Measurements from ENCODE around the gene GOLGA7B. TPM values are rescaled to one million over a fixed set of nuclear protein-coding genes. Genes with fewer than 3 reads are reported as not detected.
A peak's percentile ranks its signal among the peaks of the same experiment; 100 is the strongest.

GOLGA7B gene
- total RNA-seq, 1 experiment from 2014 or later: 1.5 TPM

DNA sequence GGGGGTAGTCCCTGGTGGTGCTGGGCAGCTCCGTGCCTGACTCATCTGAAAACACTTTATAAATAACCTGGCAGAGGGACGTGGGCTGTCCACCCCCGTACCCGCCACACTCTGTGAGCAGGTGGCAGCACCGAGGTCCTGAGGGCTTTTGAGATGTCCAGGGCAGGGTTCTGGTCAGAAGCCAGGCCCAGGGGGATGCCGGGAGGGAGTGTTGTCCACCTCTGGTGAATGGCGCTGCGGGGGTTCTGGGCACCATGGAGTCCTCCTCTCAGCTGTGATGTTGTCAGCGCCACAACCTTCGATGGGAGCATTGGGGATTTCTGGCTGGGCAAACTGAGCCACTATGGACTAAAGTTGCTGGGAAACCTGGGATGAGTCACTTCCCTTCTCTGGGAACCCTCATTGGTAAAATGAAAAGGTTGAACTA, 27.4 kb upstream of the GOLGA7B start:
- H3K27ac ChIP-seq (ENCODE audit: low read length): no peak overlapping the region
- ATAC-seq: peak; percentile 46
- no TSS peak for BruUV-seq (replicated peaks)
- no peaks in the 10 kb centered on the region for H3K36me3 ChIP-seq (ENCODE audit: control insufficient read depth, insufficient read depth, low read length)
- POLR2A ChIA-PET: no interaction called here
- intact Hi-C loops (cut with micrococcal nuclease; ENCODE audit: unreplicated experiment) (no loop called here), in situ Hi-C loops (cut with HindIII; ENCODE audit: low pct_unique_long_range_greater_than_20kb, low sequenced_read_pairs) (no loop called here)
- peaks cover 7% of the 10 kb centered on the region for H3K4me1 ChIP-seq (ENCODE audit: control insufficient read depth, insufficient read depth, low read length)
- H3K27me3 ChIP-seq (ENCODE audit: control insufficient read depth, insufficient read depth, low read length): no peaks in the 10 kb centered on the region
- no peak overlapping the region for H3K4me3 ChIP-seq (ENCODE audit: low read depth in 2 of 2, low read length in 2 of 2)
- no peaks in the 10 kb centered on the region for H3K9me3 ChIP-seq (ENCODE audit: control insufficient read depth, insufficient read depth, low read depth, low read length)
- no peak for DNase-seq (ENCODE audit: low read depth, low spot score)
- TF ChIP-seq, protein P1, sequence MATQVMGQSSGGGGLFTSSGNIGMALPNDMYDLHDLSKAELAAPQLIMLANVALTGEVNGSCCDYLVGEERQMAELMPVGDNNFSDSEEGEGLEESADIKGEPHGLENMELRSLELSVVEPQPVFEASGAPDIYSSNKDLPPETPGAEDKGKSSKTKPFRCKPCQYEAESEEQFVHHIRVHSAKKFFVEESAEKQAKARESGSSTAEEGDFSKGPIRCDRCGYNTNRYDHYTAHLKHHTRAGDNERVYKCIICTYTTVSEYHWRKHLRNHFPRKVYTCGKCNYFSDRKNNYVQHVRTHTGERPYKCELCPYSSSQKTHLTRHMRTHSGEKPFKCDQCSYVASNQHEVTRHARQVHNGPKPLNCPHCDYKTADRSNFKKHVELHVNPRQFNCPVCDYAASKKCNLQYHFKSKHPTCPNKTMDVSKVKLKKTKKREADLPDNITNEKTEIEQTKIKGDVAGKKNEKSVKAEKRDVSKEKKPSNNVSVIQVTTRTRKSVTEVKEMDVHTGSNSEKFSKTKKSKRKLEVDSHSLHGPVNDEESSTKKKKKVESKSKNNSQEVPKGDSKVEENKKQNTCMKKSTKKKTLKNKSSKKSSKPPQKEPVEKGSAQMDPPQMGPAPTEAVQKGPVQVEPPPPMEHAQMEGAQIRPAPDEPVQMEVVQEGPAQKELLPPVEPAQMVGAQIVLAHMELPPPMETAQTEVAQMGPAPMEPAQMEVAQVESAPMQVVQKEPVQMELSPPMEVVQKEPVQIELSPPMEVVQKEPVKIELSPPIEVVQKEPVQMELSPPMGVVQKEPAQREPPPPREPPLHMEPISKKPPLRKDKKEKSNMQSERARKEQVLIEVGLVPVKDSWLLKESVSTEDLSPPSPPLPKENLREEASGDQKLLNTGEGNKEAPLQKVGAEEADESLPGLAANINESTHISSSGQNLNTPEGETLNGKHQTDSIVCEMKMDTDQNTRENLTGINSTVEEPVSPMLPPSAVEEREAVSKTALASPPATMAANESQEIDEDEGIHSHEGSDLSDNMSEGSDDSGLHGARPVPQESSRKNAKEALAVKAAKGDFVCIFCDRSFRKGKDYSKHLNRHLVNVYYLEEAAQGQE (IDR thresholded peaks at IDR 0.05; ENCODE audit: insufficient read depth in 1 of 2, low read depth in 2 of 2, low read length in 1 of 2): no peak
- TF ChIP-seq SIN3A (IDR thresholded peaks at IDR 0.05; ENCODE audit: borderline replicate concordance, insufficient read depth, low read depth, low read length): no peak
- TF ChIP-seq, protein P2, sequence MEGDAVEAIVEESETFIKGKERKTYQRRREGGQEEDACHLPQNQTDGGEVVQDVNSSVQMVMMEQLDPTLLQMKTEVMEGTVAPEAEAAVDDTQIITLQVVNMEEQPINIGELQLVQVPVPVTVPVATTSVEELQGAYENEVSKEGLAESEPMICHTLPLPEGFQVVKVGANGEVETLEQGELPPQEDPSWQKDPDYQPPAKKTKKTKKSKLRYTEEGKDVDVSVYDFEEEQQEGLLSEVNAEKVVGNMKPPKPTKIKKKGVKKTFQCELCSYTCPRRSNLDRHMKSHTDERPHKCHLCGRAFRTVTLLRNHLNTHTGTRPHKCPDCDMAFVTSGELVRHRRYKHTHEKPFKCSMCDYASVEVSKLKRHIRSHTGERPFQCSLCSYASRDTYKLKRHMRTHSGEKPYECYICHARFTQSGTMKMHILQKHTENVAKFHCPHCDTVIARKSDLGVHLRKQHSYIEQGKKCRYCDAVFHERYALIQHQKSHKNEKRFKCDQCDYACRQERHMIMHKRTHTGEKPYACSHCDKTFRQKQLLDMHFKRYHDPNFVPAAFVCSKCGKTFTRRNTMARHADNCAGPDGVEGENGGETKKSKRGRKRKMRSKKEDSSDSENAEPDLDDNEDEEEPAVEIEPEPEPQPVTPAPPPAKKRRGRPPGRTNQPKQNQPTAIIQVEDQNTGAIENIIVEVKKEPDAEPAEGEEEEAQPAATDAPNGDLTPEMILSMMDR (IDR thresholded peaks at IDR 0.05): no peak
- no peak for TF ChIP-seq POLR2AphosphoS5 (IDR thresholded peaks at IDR 0.05; ENCODE audit: low read depth, low read length)
- TF ChIP-seq TCF7L2 (IDR thresholded peaks at IDR 0.05; ENCODE audit: low read depth, low read length): no peak
- CTCF ChIA-PET: no interaction called here

DNA sequence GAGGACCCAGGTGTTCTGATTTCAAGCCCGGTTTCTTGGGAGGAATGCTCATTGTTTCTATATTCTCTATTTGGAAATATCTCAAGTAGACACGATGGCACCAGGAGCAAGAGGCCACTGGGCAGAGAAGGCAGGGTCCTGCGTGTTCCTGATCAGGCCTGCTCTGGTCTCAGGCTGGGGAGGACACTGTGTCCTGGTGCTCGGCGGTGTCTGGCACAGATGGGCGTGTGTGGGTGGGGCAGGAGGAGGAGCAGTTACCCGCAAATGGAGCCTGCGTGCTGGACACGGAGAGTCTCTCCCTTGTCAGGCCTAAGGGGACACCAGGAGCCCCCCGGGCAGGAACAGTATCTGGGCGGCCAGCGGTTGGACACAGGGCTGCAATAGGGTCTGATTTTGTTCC, 25.9 kb upstream of the GOLGA7B start:
- CTCF ChIA-PET: no interaction called here

More for the DNA sequence above, 25.9 kb upstream of the GOLGA7B start:
- H3K27ac ChIP-seq (ENCODE audit: low read length): no peak overlapping the region
- H3K36me3 ChIP-seq (ENCODE audit: control insufficient read depth, insufficient read depth, low read length): no peaks in the 10 kb centered on the region
- TF ChIP-seq TCF7L2 (IDR thresholded peaks at IDR 0.05; ENCODE audit: low read depth, low read length) (no peak), SIN3A (IDR thresholded peaks at IDR 0.05; ENCODE audit: borderline replicate concordance, insufficient read depth, low read depth, low read length) (no peak), POLR2AphosphoS5 (IDR thresholded peaks at IDR 0.05; ENCODE audit: low read depth, low read length) (no peak)
- TF ChIP-seq, protein P2 (IDR thresholded peaks at IDR 0.05): no peak
- TF ChIP-seq, protein P1 (IDR thresholded peaks at IDR 0.05; ENCODE audit: insufficient read depth in 1 of 2, low read depth in 2 of 2, low read length in 1 of 2): no peak
- ATAC-seq (no peak), DNase-seq (ENCODE audit: low read depth, low spot score) (no peak)
- intact Hi-C loops (cut with micrococcal nuclease; ENCODE audit: unreplicated experiment): no loop called here
- peaks cover 7% of the 10 kb centered on the region for H3K4me1 ChIP-seq (ENCODE audit: control insufficient read depth, insufficient read depth, low read length)
- no peaks in the 10 kb centered on the region for H3K27me3 ChIP-seq (ENCODE audit: control insufficient read depth, insufficient read depth, low read length)
- H3K4me3 ChIP-seq (ENCODE audit: low read depth in 2 of 2, low read length in 2 of 2): no peak overlapping the region
- no TSS peak for BruUV-seq (replicated peaks)
- H3K9me3 ChIP-seq (ENCODE audit: control insufficient read depth, insufficient read depth, low read depth, low read length): no peaks in the 10 kb centered on the region
- in situ Hi-C loops (cut with HindIII; ENCODE audit: low pct_unique_long_range_greater_than_20kb, low sequenced_read_pairs): no loop called here
- POLR2A ChIA-PET: no interaction called here
